Activated CD4-positive, alpha-beta T cell treated with anti-CD3 and anti-CD28 coated beads for 1 hour (primary cell): ENCODE measurements around the gene SAPCD2.

Source experiments
- DNase-seq: peaks from one replicate; pipeline ENCODE4 v3.0.0-alpha.2; 2020

Gene SAPCD2

DNA sequence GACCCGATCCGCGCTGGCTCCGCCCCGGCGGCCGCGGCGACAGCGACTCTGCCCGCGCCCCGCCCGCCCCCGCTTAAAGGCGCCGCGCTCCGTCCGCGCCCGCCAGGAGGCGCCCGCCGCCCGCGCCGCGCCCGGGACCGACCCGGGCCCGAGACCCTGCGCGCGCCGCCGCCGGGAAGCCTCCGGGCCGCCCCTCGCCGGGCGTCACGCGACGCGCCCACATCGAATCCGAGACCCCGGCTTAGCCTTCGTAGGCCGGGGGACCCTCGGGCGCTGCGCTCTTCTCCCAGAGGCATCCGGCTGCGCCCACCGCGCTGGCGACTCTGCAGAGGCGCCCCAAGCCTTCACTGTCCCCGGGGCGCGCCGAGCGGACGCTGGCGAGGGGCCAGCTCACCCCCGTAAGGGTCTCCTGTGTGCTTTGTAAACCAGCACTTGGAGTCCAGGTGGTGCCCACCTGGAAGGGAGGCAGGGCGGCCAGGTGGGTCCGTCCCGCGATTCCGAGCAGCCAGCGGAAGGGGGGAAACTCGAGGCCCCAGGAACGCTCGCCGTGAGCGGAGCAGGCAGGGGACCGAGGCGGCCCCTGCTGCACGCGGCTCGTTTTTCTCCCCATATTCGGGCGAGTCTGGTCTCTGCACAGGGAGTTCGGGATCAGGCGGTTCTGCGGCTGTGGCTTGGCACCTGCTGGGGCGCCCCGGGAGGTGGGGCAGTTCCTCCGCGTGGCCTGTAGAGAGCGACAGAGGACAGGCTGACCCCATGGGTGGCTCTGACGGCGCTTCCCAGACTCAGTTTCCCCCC lies 41.9 kb downstream of the SAPCD2 start:
- peak; percentile 42 for DNase-seq

DNA sequence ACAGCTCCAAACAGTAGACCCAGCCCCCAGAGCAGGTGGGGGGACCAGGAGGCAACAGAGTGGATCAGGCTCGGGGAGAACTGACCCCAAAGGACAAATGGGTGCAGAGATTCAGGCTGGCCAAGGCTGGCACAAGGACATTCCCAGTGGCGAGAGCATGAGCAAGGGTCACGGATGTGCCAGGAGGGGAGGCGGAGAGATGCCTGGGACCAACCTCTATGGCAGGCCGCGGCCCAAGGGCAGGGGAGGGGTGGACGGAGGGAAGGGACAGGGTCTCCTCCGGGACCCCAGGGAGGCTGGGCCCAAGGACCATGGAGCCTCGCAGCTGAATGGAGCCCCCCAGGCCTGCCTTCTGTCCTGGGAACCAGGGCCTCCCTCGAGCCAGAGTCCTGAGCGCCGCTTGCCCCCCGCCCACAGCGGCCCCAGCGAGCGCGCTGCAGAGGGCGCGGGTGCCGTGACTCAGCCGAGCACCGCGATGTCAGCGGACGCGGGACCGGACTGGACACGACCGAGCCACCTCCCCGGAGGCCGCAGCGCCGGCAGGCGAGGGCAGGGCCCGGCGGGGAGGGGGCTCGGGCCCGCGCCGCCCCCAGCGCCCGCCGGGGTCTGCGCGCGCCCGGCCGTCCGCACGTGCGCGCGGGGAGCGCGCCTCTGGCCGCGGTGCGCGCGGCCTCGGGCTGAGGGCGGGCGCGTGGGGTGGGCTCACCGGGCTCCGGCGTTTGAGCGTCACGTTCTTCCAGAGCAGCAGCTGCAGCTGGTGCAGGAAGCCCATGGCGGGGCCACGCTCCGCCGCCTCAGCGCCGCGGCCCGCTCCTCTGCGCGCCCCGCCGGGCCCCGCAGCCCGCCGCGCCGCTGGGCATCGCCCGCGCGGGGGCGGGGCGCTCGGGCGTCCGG lies 42.7 kb downstream of the SAPCD2 start, which contains the start of gene ABCA2:
TSS of gene ABCA2 (minus strand) at position 869 of the 894 bp plus-strand sequence. CDS start at position 772, 97 bp downstream.
- DNase-seq = no peak

GRCh38 chr9:137026828-137027227 lies 43.5 kb downstream of the SAPCD2 start:
- no peak for DNase-seq

- no peak for DNase-seq
These were observed 44.0 kb downstream of the SAPCD2 start for GRCh38 chr9:137026384-137026783.

GRCh38 chr9:137025517-137025966 lies 44.8 kb downstream of the SAPCD2 start:
- no peak for DNase-seq

DNA sequence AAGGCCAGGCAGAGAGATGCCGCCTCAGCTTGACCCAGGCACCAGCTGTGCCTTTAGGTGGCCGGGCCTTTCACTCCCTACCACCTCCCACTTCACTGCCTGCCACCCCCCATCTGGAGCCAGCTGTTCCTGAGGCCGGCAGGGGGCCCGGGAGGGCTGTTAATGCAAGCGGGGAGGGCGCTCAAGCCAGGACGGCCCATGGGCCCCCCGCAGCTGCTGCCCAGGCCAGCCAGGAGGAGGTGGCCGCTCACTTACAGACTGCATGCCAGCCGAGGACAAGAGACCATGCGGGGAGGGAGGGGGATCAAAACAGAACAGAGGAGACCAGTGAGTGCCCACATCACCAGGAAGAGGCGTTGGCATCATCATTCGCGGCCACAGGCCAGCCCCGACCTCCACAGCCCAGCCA lies 46.8 kb downstream of the SAPCD2 start:
- DNase-seq = no peak

DNA sequence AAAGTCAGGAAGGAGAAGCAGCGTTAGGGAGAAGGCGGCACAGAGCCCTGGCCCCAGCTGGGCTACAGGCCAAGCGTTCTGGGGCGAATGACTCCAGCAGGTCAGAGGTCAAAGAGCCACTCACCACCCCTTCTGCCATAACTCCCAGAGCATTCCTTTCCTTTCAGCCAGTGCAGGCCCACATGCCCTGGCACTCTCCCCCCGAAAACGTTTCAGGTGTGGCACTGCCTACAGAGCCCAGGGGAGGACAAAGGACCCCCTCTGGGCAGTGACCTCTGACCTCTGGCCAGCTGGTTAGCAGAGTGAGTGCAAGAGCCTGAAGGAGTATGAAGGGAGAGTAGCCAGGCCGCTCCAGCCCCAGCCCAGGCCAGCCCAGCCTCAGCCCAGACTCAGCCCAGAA lies 47.2 kb downstream of the SAPCD2 start:
- no peak for DNase-seq

GRCh38 chr9:137022662-137023008 lies 47.7 kb downstream of the SAPCD2 start:
- DNase-seq = no peak

- DNase-seq = peak; percentile 49
These were observed 48.2 kb downstream of the SAPCD2 start for GRCh38 chr9:137021979-137022661.

- no peak for DNase-seq
These were observed 48.8 kb downstream of the SAPCD2 start for GRCh38 chr9:137021568-137021978.

DNA sequence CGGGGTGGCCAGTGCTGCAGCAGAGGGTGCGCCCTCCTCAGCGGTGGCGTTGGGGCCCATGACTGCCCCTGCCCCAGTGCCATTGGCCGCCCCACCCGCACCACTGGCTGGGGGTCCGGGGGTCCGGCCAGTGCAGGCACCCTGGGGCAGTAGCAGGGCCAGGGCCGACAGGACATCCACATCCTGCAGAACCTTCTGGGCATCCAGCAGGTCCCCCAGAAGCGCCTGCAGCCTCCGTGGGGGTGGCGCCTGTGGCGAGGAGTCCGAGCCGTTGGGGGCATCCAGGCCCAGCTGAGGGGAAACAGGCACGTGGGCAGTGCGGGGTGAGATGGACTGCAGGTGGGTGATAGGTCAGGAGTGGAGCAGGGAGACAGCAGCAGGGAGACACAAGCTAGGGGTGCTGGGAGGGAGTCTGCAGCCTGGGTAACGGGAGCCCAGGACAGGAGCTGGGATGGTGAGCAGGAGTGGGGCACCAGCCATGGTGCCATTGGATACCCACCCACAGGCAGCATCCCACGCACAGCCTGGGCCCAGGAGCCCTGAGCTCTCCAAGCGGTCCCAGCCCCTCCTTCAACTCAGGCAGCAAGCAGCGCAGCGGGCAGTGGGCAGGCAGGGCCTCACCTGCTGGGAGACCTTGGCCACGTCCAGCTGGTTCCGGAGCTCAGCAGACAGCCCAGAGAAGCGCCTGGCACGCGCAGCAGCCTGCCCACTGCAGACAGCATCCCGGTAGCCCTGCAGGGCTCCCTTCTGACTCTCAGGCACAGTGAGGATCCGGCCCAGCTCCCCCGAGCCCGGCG lies 49.4 kb downstream of the SAPCD2 start:
- DNase-seq = no peak

DNA sequence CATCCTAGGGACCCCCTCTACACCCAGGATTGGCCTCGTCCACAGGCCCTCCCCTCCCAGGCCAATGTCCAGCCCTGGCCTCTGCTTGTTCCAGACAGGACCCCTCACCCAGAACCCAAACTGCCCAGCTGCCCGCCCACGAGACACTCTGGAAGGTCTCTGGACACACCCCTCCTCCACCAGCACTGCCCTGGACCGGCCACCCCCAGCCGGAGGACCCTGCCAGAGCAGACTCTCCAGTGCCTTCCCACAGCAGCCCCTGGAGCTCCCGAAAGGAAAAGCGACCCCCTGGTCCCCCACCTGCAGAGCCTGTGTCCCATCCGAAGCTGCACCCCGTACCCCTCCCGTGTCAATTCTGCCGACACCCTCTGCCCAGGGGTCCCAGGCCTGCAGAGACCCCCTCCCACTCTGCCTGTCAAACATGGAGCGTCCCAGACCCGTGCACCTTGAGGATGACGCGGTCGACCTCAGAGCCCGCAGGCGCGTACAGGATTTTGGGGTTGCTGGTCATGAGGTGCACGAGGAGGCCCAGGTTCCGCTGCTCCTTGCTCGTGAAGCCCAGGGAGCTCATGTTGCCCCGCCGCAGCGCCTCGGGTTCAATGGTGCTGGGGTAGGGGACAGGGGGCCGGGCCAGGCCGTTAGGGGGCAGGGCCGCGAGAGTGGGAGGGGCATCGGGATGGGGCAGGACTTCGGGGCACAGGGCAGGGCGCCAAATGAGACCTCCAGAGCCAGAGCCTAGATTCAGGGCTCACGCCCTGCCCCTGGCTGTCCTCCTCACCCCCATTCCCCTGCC lies 50.3 kb downstream of the SAPCD2 start:
- no peak for DNase-seq

- DNase-seq = no peak
These were observed 51.4 kb downstream of the SAPCD2 start for GRCh38 chr9:137018761-137019559.

- DNase-seq = no peak
These were observed 52.4 kb downstream of the SAPCD2 start for GRCh38 chr9:137017791-137018497.

GRCh38 chr9:137017071-137017470 lies 53.3 kb downstream of the SAPCD2 start:
- DNase-seq = no peak

- no peak for DNase-seq
These were observed 53.9 kb downstream of the SAPCD2 start for GRCh38 chr9:137016436-137016835.

- DNase-seq = no peak
These were observed 54.4 kb downstream of the SAPCD2 start for GRCh38 chr9:137015976-137016375.

DNA sequence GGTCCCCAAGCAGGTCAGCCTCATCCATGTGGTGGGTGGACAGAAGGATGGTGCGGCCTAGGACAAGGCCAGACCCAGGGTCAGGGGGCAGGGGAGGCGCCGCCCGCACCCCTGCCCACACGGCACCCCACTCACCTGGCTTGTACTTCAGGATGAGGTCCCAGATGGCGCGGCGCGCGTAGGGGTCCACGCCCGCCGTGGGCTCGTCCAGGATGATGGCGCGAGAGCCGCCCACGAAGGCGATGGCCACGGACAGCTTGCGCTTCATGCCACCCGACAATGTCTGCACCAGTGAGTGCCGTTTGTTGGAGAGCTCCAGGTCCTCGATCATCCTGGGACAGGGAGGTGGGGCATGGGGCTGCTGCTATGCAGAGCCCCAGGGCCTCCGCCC lies 54.8 kb downstream of the SAPCD2 start:
- DNase-seq = no peak

DNA sequence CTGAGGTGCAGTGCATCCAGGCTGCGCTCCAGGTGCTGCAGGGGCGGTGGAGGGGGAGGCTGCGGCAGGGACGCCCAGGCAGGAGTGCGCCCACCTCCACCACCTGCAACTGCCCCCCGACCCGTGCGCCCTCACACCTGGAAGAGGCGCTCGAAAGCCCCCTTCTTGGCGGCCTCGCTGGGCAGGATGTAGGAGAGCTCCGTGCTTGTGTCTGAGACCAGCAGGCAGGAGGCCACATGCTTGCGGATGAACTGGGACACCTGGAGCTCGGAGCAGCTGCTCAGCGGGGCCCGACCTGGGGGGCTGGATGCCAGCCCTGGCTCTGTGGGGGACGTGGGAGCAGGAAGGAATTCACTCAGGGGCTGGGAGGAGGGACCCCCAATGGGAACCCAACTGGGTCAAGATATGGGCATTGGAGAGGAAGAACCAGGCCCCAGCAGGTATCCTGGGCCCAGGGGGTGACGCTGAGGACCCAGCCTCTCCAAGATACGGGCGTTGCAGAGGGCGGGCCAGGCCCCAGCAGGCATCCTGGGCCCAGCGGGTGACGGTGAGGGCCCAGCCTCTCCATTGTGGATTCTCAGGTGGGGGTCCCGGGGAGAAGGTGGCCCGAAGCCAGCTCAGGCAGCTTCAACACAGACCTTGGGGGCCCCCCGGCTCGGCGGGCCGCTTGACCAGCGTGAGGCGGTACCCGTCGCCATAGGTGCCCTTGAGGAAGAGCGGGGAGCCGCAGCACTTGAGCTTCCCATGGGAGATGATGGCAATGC lies 55.4 kb downstream of the SAPCD2 start:
- DNase-seq = no peak
